ENCODE data around the gene LYRM4.

The LYRM4 gene

DNA sequence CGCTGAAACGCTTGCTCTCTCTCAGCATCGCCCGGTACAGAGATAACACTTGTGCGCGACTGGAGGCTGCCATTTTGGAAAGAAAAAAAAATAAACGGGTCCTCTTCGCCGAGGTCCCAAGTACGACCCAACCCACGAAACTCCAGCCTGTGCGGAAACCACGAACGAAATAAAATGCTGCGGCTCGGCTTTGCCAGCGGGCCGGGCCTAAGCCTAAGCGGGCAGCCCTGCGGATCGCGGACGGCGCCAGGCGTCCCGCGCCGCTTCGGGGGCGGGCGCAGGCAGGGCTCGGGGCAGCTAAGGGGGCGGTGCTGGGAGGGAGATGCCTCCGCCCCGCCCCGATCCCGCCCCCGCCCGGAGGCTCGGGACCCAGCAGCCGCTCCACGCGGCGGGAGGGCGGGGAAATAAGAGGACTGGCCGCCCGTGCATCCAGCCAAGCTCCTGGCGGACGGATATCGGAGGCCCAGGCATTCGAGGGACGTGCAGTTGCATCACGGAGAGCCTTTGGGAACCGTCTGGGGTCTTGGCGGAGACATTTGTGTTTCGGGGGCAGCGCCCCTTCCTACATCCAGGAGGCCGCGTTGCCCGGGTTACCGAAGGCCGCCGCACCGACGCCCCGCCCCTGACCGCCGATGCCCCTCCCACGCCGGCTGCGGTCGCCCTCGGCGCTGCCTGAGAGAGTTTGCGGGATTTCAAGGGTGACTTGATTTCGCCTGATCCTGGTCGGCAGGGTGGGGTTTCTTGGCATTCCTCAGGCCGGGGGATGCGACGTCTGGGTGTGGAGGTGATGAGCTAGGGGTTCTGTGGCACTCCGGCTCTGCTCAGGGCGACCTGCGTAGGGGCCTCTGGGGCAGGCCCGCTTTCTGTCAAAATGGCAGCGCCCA, at the start of gene LYRM4, which contains the start of gene FARS2:
LYRM4 (minus strand) TSS at position 290 of the 884 bp plus-strand sequence; CDS start at position 73, 217 bp downstream.
FARS2 (plus strand) TSS at position 853 of the 884 bp plus-strand sequence.
- DNase-seq = peak; percentile 82

DNA sequence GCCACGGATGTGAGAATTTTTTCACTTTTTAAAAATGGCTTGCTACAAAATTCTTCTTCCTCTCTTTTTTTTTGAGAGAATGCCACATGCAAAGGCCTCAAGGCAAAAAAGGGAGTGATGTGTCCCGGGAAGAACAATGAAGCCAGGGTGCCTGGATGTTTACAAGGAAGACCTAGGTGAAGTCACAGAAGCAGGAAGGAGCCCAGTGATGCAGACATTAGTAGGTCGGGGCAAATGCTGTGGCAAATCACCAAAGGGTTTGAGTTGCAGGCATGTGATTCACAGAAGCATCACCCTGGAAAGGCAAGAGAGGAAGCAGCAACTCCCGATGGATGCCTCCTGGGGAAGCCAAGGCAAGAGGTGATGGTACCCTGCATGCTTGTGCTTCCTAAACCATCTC, 47.3 kb upstream of the LYRM4 start:
- no peak for DNase-seq

DNA sequence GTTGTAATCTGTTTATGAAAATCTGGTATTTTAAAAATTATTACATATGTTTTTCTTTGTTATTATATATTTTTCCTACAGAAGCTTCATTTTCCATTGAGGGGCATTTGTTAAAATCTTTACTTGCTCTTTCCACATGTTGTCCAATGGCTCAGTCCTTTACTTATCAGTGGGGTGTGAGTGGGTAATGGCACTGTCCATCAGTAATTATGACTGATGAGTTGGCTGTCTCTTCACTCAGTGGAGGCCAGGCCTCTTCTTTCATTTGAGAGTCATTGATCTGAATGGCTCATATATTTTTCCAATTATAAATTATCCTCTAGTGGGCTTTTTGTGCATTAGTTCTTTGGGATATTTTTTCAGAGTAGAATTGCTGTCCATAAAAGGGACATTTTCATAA, 46.3 kb upstream of the LYRM4 start:
- no peak for DNase-seq

DNA sequence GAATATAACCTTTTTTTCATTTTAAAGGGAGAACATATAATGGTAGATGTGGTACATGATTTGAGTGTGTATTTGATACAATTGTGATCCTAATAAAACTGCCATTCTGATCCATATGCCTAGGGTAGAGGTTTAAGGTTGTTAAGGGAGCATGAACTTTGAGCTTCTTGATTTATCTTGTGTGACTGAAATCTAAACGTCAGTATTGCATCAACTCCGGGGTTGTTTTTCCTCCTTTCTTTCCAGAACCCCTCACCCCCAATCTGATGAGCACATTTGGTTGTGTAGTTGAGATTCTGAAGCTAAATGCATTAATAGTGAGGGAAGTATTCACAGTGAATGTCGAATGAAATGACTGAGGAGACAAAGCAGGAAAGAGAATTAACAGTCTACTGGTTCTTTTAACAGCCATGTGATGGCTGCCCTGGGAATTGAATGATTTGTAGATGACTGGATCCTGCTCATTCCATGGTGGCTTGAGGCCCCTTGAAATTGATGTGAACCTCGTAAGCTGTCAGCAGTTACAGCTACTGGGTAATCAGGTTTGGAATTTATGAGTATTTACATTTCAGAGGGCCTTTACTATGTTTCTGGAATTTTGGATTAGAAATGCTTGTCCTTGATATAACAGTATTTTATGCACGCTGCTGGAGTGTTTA, 45.3 kb upstream of the LYRM4 start:
- no peak for DNase-seq

- DNase-seq = no peak
Measured at GRCh38 chr6:5303682-5304081, 42.9 kb upstream of the LYRM4 start.

DNA sequence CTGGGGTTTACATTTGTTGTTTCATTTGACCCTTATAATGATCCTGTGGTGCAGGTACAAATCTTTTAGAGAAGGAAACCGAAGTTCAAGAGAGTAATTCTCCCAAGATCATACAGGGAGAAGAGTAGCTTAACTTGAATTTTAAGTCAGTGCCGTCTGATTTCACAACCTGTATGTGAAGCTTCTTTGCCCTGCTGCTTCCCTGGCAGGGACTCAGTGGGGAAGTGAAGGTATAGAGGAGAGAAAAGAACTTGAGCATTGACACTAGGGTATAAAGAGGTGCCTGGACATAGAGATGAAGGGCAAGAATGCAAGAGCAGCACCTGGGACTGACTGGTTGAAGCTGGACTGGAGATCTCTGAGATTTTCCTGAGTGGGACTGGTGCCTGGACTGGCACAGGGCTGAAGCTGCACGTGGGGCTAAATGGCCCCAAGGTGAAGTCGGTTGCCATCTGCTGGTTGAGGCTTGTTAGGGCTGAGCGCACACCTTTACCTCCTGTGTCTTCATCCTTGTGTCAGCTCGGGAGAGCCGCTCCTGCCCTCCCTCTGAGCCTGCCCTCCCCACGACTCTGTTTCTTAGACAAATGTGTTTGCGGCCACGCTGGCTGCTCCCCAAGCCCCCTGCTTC, 42.4 kb upstream of the LYRM4 start:
- no peak for DNase-seq

DNA sequence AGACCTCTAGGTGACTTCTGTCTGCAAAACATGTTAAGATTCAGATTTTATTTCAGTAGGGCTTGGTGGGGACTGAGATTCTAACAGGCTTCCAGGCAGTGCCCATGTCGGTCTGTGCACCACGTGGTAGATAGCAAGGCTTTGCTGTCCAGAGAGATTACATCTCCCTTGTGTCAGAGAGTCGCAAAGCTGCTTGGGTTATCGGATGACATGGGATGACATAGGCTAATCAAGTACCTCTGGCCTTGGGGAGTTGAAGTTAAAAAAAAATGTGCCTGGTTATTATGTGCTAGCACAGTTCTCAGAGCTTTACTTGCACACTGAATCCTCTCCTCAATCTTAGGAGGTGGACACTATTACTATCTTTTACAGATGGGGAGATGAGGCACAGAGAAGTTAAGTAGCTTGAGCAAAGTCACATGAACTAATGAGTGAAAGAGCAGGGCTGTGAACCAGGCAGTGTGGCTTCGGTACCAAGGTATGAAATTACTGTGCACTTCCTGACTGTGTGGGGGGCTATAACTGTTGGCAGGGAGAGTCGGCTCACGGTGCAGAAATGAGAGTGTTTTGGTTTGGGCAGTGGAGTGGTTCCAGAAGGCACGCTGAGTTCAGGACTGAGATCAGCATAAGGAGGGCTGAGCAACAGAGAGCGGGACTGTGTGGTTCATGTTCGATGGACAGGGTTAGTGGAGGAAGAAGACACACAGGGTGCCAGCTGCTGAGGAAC, 41.6 kb upstream of the LYRM4 start:
- no peak for DNase-seq

DNA sequence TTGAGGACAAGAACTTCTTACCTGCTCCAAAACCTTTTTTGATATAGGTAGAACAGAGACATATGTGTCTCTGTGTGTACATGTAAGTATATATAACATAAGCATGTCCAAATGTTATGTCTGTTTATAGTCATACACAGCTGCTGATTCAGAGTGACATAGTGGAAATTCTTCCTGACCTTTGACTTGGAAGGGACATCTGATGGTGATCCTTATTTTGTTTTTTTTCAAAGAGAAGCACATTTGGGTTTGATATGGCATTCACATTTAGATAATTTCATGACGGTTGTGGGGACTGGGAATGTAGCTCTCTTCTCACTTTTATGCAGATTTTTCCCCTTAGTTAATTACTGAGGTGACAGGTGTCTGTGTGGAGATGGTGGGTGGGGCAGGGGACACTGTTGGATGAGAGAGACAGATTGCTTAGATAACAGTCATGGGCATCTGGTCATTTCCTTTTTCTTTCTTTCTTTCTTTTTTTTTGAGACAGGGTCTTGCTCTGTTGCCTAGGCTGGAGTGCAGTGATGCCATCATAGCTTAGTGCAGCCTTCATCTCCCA, 39.5 kb upstream of the LYRM4 start:
- DNase-seq = no peak

- no peak for DNase-seq
Measured at GRCh38 chr6:5295623-5296022, 34.9 kb upstream of the LYRM4 start.

GRCh38 chr6:5294392-5295211, 33.9 kb upstream of the LYRM4 start:
- DNase-seq = no peak

DNA sequence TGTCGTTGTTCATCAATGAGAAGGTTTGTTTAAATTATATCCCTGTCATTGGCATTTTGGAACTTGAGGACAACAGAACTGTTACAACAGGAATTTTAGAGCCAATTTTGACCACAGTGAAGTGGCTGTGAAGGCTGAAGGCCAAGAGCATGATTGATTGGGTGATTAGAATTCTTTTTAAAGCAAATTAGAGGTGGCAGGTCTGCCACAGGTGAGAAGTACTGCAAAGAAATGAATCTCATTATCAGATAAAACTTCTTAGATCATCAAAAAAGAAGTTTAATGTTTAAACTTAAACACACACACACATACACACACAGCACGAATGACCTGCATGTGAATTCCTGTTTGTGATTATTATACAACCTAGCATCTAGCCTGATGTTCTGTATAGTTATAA, 32.9 kb upstream of the LYRM4 start:
- no peak for DNase-seq

DNA sequence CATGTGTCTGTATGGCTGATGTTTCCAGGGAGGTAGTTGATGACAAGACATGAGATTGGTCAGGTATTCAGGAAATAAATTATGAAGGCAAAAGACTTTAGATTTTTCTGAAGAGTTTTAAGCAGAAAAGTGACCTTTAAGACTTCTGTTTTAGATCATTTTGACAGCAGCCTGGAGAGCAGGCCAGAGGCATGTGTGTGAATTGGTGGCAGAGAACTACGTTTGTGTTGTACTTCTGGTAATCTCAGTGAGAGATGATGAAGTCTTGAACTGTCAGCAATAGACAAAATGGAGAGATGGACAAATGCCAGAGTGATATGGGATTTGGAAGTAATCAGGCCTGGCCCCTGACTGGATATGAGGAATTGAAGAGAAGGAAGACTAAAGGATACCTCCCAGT, 31.4 kb upstream of the LYRM4 start:
- DNase-seq = no peak

DNA sequence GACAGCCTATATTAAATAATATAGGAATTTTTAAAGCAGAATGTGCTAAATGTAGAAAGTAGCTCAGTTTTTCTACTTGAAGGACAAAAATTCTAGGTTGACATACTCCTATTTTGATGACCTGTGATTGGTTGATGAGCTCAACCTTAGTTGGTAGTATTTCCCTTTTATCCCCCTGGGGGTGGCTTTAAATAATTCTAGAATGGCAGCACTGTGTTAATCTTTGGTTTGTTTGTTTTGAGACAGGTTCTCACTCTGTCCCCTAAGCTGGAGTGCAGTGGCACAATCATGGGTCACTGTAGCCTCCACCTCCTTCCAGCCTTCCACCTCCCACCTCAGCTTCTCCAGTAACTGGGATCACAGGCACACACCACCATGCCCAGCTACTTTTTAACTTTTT, 29.8 kb upstream of the LYRM4 start:
- DNase-seq = no peak

GRCh38 chr6:5290097-5290496, 29.3 kb upstream of the LYRM4 start:
- DNase-seq = no peak

GRCh38 chr6:5287966-5288297, 27.2 kb upstream of the LYRM4 start:
- DNase-seq = no peak

DNA sequence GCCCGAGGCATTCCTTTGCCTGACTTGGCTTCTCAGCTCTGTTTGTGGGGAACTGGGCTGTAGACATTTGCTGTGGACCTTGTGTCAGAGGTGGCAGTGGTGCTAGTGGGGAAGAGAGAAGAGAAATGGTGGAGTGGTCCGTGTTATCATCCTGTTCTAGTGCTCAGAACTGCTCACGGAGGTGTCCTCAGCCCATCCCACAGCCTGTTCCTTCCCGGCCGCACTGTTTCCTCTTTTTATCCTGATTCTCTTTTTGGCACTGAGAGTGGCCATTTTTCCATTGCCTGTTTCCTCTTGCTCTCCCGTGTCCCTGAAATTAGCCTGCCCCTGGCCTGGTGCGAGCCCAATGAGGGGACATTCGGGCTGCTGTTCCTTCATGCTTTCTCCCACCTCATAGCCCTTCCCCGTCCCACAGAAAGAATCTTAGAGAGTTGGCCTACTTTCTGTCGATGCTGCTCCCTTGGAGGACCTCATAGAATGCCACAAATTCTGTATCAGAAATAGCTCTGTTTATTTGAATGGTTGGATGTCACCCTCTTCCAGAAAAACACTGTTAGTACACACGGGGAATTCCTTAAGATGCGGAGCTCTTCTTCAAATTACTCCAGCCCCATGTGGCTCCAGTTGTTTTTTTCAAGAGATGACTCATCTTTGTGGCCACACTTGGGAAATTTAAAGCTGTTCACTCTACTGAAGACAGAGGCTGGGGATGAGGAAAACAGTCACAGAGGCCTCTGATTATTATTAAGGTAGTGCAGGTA, 26.6 kb upstream of the LYRM4 start:
- DNase-seq = peak; percentile 9

DNA sequence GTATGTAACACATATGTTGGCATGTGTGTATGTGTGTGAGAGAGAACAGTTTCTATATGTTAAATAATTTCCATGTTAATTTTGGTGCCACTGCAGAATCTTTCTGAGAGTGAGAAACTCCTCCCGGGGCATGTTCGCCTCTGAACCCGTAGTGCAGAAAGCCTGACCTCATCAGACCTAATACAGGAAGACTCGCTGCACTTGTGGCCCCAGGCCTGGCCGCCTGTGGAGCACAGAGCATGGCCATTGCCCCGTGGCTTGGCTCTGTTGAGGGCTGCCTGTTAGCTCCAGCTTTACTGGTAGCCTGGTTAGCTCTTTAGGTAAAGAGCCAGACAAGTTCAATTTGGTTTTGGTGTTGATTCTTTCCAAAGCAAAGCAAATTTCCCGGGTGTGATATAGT, 26.0 kb upstream of the LYRM4 start:
- no peak for DNase-seq

- DNase-seq = no peak
Measured at GRCh38 chr6:5285526-5285925, 24.8 kb upstream of the LYRM4 start.

DNA sequence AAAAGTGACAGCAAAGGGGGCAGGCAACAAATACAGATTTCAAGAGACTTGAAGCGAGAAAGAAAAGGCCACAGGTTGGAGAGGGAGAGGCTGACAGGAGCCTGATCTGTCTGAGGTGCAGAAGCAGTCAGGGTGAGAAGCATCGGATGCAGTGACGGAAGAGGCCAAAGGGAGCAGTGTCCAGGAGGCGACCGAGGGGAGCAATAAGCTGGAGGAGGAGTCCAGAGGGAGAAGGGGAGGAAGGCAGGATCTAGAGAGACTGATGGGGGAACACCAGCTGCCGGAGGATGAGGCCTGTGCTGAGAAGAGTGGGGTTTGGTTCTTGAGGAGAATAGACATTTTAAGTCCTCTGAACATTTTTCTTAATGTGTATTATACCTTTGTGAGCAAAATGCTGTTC, 24.3 kb upstream of the LYRM4 start:
- no peak for DNase-seq

- no peak for DNase-seq
Measured at GRCh38 chr6:5282191-5282623, 21.5 kb upstream of the LYRM4 start.

GRCh38 chr6:5280920-5281319, 20.2 kb upstream of the LYRM4 start:
- no peak for DNase-seq

Data from amniotic stem cell (primary cell).